GM18505 (cell line): ENCODE data around the gene NPAS3.

Experiments used
- ATAC-seq: cut with Tn5 transposase; IDR thresholded peaks from one replicate; pipeline ENCODE4 v1.9.1; 2021; ENCODE audit not compliant: unreplicated experiment
- POLR2A ChIP-seq: IDR thresholded peaks from 4 replicates; pipeline ENCODE4 v1.6.1; 2011; ENCODE audit warnings: borderline replicate concordance; ENCODE audit not compliant: insufficient read depth, insufficient read length; ENCODE audit errors: extremely low read depth

NPAS3 gene

DNA sequence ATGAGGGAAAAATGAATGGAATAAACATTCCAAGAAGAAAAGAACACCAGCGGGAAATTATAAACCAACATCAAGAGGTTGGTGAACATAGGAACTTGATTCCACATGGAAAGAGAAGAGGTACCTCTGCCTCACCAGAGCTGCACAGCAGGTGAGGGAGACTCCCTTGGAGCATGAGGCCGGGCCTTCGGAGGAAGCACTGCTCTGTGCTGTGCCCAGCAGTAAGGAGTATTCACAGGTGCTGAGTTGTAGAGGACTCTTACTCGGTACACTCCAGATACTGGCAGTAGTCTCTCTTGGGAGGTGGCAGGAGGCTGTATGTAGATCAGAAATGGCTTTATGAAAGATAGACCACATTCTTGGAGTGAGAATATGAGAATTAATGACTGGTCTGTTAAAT, 76.0 kb downstream of the NPAS3 start:
- TF ChIP-seq POLR2A, result no peak
- no peak for ATAC-seq

DNA sequence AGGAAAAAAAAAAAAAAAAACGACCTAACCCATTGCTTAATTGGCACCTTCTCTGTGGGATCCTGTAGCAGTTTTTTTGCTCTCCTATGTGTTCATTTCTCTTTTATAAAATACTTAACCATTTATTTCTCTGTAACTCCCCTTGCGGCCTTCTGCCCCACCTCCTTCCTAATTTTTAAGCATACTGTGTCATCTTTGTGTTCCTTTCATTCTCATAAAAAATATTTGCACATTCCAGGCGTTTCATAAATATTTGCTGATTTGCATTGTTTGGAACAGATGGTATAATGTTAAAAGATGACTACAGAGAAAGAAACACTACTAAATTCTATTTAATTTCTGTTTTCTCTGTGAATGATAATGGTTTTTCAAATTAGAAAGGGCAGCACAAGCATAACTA, 77.9 kb downstream of the NPAS3 start:
- no peak for ATAC-seq

DNA sequence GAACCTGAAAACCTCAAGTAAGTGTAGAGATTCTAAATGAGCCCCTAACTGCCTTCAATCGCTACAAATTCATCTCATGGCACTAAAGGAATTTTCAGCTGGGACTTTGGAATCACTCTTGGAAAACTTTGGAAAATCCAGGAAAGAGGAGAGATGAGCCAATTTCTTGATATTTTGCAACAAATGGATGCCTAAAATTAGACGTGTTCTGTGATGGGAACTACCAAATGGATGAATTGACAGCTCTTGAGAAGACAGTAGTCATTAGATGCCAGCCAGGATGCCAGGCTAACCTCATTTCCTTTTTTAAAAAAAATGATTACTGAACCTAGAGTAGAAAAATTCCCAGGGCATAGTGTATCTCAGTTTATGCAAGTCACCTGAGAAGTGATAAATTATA, 78.3 kb downstream of the NPAS3 start:
- TF ChIP-seq POLR2A, result no peak
- no peak for ATAC-seq

More for the DNA sequence above, 77.9 kb downstream of the NPAS3 start:
- no peak for TF ChIP-seq POLR2A

DNA sequence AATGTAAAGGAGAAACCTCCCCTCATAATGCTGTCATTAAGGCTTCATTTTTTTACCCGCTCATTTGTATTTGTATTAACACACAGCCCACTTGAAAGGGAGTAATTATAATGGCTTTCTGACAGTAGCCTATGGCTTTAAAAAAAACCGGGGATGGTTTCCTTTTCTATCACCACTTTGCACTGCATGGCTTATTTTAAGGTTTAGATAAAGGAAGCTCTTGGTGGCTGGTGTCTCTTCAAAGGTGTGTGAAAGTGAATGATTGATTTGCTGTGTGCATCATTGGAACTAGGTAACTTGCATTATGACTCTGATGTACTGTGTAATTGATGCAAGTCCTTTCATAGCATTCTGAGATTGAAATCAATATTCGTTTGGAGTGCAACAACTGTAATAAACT, 80.7 kb downstream of the NPAS3 start:
- no peak for ATAC-seq
- no peak for TF ChIP-seq POLR2A

DNA sequence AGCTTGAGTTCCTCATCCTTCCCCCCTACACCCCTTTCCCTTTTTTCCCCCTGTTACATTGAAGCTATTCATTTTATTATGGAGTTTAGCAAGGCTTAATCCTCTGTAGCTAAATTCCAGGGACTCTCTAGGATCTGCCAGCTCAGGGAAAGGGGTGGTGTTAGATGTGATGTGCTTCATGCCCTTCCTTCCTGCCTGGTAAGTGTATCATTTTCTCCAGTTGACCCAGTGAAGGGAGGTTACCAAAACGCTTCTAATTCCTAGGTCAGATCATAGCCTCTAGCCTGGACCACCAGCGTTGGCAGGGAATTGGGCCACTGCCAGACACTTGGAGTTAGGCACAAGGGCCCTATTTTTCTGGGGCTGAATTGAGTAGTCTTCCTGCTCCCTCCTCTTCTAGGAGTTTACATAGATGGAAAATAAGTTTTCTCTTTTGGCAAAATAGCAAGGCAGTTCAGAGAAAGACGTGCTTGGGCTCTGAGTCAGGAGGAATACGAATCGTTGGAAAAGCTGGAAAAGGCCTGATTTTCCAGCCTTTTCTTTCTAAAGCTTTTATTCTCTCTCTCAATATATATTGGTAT, 88.3 kb downstream of the NPAS3 start:
- no peak for ATAC-seq
- TF ChIP-seq POLR2A, result no peak

DNA sequence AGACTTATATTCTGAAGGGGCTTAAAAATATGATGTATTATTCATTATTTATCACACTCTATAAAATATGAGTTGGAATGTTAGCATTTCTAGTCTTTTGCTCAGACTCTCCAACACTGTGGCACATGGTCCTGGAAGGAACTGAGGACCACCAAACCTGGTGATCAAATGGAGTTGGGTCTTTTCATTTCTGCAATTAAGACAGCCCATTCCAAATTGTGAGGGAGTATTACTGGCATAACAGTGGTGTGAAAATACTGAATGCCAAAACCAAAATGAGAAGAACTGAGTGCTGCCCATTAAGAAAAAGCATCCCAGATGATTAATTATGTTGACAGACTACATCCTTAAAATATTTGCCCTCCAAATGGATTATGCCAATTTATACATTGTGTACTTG, 90.8 kb downstream of the NPAS3 start:
- no peak for ATAC-seq
- no peak for TF ChIP-seq POLR2A

DNA sequence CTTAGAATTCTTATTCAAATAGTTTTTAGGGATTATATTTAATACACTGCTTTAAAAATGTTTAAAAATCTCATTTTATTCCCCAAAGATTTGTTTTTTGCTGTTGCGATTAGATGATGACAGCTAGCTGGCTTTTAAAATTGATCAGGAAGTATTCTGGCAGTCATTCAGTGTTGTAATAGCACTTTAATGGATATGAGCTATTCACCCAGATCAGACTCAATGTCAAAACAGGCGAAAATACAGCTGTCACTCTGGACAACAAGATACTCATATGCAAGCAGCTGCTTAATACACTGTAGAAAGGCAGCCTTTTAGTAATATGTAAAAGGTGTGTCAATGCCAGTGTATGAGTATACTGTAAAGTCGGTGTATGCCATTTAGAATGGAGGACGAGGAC, 91.7 kb downstream of the NPAS3 start:
- ATAC-seq, result no peak
- TF ChIP-seq POLR2A, result no peak

DNA sequence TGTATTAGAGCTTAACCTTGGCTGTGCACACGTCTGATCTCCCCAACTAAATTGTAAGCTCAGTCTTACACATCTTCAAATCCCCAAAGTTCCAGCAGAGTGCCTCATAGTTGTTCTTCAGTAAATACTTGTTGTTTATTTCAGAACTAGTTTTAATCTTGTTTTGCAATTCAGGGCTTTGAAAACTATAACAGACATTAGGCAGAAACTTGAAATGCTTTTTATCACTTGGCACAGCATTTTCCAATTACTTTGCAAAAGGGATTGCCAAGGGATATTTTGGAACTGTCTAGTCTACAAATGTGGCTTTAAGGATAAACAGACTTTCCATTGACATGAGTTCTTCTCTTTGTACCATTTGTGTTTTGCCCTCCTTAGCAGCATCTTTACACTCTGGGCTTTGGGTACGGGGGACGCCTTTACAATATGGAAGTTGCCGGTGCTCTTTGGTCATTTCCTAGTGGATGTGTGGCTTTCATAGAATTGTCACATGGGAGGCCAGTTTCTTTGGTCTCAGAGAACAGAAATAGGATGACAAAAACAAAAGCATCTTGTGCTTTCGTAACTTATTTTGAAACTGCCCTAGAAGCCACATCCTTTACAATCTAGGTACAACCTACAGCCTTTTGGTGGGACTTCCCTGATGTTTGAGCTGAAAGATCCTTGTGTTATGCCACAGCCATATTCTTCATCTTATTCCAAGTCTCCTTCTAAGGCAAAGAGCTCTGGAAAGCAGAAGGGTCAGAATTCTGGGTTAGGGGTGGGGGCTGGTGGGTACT, 96.9 kb downstream of the NPAS3 start:
- ATAC-seq, result no peak
- TF ChIP-seq POLR2A, result no peak

DNA sequence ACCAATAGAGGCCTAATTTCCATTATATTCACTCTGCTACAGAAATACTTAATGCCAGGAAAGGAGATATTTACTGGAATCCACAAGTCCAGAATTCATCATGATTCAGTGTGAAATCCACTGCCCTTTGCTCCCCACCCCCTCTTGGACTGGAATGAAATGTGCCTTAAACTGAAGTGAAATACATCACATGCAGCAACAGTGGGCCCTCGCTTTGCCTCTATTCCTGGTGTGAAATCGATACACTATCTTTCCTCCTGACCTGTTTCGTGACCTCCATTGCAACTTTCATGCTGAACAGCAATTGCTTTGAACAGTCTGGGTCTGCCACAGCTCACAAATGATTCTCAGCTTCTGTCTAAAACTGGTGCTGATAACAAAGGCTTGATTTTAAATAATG, 100.6 kb downstream of the NPAS3 start:
- no peak for ATAC-seq
- no peak for TF ChIP-seq POLR2A

DNA sequence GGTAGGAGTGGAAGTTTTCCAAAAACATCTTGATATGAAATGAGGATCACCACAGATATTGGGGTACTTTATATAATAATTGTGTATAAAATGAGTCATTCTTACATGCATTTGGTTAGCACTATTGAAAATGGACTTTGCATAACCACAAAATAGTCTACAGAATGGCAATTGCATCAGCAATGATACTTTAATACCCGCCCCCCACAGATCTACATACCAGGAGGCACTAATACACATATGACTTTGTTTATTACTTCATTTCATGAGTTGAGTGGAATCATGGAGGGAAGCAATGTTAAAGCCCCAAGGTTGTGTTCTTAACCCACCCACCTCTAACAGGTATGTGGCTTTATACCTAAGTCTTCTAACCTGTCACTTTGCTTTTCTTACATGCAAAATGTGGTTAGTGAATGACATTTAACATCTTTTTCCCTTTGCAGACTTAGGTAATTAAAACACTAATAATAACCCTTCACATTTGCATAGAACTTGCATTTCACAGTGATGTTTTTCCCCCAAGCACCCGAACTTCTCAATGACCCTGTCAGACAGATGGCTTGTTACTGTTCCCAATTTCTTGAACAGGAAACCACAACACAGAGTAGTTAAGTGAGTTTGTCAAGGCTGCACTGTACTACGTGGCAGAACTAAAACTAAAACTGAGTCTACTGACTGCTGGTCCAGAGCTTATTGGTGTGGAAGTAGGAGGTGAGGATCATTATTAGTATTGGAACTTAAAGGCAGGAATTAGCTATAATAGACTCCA, 101.9 kb downstream of the NPAS3 start:
- no peak for TF ChIP-seq POLR2A
- ATAC-seq, result no peak

DNA sequence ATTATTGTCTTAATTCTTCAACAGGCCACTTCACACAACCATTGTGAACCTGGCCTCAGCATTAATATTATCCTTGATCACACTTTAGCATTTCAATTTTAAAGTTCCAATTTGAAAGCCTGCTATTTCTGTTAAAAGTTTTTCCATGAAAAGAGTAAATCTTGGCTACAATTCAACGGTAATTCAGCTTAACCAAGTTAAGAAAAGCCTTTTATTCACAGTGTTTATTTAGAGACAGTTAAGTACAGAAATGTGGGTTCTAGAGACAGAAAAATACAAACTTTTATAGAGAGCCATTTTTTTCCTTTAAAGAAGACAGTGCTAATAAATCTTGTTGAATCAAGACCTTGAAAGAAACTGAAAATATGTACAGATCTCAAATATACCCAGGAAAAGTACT, 103.9 kb downstream of the NPAS3 start:
- no peak for ATAC-seq
- no peak for TF ChIP-seq POLR2A

DNA sequence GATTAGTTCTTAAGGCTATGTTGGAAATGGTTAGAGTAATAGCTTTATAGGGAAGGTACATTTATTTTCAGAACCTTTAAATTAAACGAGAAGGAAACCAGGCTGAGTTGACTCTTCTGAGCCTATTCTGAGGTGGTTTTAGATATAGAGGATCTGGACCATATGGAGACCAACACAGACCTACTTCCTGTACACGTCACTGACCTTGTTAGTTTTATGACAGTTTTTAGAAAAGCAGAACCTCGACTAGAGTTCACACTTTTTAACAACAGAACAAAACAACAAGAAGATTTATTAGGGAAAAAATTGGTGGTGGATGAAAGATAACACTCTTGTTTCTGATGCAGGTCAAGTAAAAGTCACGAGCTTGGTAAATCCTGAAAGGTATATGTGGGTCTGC, 107.1 kb downstream of the NPAS3 start:
- no peak for TF ChIP-seq POLR2A
- ATAC-seq, result no peak

DNA sequence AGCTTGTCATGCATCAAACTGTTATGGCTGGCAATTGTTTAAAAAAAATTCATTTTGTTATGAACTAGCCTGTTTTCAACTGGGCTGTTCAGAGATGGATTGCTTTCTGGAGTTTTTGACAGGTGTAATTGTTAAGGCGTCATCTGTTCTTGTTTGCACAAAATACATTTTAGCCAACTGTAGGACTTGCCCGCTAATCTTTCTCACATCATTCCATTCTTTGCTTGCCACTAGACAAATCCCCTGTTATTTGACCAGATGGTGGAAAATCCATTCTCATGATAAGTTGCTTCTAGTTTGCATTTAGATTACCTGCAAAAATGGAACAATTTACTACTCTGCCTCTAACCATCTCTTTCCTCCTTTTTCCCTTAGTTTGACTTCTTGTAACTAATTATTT, 114.3 kb downstream of the NPAS3 start:
- no peak for ATAC-seq
- TF ChIP-seq POLR2A, result no peak

DNA sequence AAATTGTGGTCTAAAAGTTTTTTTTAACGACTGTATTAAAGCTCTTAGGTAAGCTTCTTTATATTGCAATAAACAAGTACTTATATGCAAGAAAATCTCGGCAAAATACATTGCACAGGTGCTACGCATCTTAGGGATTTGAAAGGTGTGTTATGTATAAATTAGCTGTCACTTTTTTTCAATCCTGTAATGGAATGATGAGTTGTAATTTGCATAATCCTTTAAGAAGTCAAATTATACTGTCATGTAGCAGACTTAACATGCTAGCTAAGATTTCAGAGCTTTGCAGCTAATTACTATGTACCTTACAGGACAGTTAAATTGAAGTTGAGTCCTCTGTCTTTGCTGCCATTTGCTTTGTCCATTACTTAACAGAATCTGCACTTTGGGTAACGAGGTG, 117.5 kb downstream of the NPAS3 start:
- no peak for TF ChIP-seq POLR2A
- no peak for ATAC-seq

DNA sequence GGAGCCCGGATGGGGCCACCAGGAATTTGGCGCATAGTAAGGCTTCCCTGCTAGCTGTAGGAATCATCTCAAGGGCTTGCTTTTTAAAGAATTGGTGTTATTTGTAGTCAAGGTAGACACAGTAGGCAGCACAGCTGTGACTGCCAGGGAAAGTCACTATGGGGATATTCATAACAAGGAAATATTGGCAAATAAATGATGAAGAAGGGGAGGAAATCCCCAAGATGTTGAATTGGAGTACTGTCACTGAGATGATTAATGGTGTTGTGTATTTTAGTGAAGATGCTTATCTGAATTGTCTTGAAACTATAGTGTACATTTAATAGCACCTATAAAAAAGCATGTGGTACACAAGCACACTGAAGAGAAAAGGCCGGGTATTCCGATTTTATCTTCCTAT, 118.9 kb downstream of the NPAS3 start:
- no peak for TF ChIP-seq POLR2A
- no peak for ATAC-seq
